ENCODE data around the gene NEO1.

GRCh38 chr15:73030122-73030679 is 22.1 kb upstream of the NEO1 start:
- TF ChIP-seq CTCF (IDR thresholded peaks at IDR 0.05; ENCODE audit: low read depth, low read length, missing input control) (no peak), RAD21 (IDR thresholded peaks at IDR 0.05) (no peak), TAF1 (conservative IDR thresholded peaks at IDR 0.05) (no peak), ATF3 (IDR thresholded peaks at IDR 0.05) (no peak), FOXA1 (IDR thresholded peaks at IDR 0.05) (no peak), JUND (IDR thresholded peaks at IDR 0.05) (no peak), YY1 (IDR thresholded peaks at IDR 0.05) (no peak), REST (IDR thresholded peaks at IDR 0.05) (no peak), EGR1 (IDR thresholded peaks at IDR 0.05; ENCODE audit: low read depth in 2 of 2) (no peak), SP1 (IDR thresholded peaks at IDR 0.05) (no peak), GABPA (IDR thresholded peaks at IDR 0.05 in 1 of 2, conservative IDR thresholded peaks at IDR 0.05 in 1 of 2) (no peak), MAX (IDR thresholded peaks at IDR 0.05) (no peak), RXRA (IDR thresholded peaks at IDR 0.05) (no peak), HNF4A (conservative IDR thresholded peaks at IDR 0.05) (no peak)
